ENCODE data around the gene RCAN3. TPM values are rescaled to one million over a fixed set of nuclear protein-coding genes. Genes with fewer than 3 reads are reported as not detected.

RCAN3 gene
- total and polyA plus RNA-seq, 10 of the 15 experiments (the other 5 are each of a cell fraction or from before 2014, with no cell fraction given), result 0.02 to 0.46 (median 0.06) TPM; not detected in 3

DNA sequence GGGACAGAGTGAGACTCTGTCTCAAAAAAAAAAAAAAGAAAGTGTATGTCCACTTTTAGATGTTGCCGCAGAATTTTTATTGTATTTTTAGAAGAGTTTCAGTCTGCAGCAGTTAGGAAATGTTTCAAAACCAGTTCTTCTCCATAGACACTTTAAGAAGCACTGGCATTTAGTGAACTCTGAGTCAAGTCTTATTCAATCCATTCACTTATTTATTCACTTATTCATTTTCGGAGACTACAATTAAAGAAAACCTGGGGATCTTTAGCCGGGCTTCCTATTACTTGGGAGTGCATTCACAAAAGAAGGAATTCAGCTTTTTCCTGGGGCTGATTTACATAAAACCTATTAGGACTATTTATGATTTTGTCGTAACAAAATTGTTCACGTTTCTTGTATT lies 12.3 kb downstream of the RCAN3 start:
- Histone ChIP-seq H3K27ac (ENCODE audit: control insufficient read depth, insufficient read depth) (no peak overlapping the region), H3K9ac (ENCODE audit: control insufficient read depth, insufficient read depth, low read length) (no peak overlapping the region), H3K79me2 (ENCODE audit: control insufficient read depth, insufficient read depth, low read length) (no peaks in the 10 kb centered on the region), H3K9me3 (replicated peaks; ENCODE audit: control insufficient read depth, insufficient read depth, low read length) (no peaks in the 10 kb centered on the region), H2AFZ (ENCODE audit: control insufficient read depth, low read depth, low read length) (no peak overlapping the region), H3K4me3 (no peak overlapping the region), H3K36me3 (ENCODE audit: control insufficient read depth in 2 of 2, insufficient read depth in 2 of 2, low read length in 1 of 2) (no peaks in the 10 kb centered on the region), H3K4me1 (ENCODE audit: control insufficient read depth, insufficient read depth, low read length) (no peaks in the 10 kb centered on the region), H4K20me1 (ENCODE audit: control insufficient read depth, insufficient read depth) (no peaks in the 10 kb centered on the region), H3K4me2 (ENCODE audit: control insufficient read depth, insufficient read depth) (no peak overlapping the region), H3K27me3 (replicated peaks in 1 of 2; ENCODE audit: control insufficient read depth in 2 of 2, insufficient read depth in 2 of 2, low read length in 1 of 2) (no peaks in the 10 kb centered on the region; a peak in 2 of 4 replicates)
- FAIRE-seq (no peak), ATAC-seq (no peak), DNase-seq (ENCODE audit: low read depth, low spot score) (no peak)
- in situ Hi-C loops (cut with MboI), result no loop called here
- intact Hi-C loops (cut with micrococcal nuclease; ENCODE audit: unreplicated experiment), result no loop called here
- CTCF ChIA-PET, result interaction anchor here (1.1 to 1.2 kb wide), 2 partner anchors 99 to 364 kb away, joined by 3 read pairs; partner anchors contain the start of gene NIPAL3
- RAD21 ChIA-PET (ENCODE audit: unreplicated experiment), result interaction anchor here (0.5 kb wide), 1 partner anchor 202 kb away, joined by 3 read pairs; no protein-coding TSS in a partner anchor
- SMC1A ChIA-PET (ENCODE audit: uncharacterized antibody, unreplicated experiment), result no interaction called here
- POLR2A ChIA-PET, result no interaction called here
- TF ChIP-seq, protein P1, sequence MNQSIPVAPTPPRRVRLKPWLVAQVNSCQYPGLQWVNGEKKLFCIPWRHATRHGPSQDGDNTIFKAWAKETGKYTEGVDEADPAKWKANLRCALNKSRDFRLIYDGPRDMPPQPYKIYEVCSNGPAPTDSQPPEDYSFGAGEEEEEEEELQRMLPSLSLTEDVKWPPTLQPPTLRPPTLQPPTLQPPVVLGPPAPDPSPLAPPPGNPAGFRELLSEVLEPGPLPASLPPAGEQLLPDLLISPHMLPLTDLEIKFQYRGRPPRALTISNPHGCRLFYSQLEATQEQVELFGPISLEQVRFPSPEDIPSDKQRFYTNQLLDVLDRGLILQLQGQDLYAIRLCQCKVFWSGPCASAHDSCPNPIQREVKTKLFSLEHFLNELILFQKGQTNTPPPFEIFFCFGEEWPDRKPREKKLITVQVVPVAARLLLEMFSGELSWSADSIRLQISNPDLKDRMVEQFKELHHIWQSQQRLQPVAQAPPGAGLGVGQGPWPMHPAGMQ (IDR thresholded peaks at IDR 0.05; ENCODE audit: borderline replicate concordance), result no peak
- TF ChIP-seq, protein P2, sequence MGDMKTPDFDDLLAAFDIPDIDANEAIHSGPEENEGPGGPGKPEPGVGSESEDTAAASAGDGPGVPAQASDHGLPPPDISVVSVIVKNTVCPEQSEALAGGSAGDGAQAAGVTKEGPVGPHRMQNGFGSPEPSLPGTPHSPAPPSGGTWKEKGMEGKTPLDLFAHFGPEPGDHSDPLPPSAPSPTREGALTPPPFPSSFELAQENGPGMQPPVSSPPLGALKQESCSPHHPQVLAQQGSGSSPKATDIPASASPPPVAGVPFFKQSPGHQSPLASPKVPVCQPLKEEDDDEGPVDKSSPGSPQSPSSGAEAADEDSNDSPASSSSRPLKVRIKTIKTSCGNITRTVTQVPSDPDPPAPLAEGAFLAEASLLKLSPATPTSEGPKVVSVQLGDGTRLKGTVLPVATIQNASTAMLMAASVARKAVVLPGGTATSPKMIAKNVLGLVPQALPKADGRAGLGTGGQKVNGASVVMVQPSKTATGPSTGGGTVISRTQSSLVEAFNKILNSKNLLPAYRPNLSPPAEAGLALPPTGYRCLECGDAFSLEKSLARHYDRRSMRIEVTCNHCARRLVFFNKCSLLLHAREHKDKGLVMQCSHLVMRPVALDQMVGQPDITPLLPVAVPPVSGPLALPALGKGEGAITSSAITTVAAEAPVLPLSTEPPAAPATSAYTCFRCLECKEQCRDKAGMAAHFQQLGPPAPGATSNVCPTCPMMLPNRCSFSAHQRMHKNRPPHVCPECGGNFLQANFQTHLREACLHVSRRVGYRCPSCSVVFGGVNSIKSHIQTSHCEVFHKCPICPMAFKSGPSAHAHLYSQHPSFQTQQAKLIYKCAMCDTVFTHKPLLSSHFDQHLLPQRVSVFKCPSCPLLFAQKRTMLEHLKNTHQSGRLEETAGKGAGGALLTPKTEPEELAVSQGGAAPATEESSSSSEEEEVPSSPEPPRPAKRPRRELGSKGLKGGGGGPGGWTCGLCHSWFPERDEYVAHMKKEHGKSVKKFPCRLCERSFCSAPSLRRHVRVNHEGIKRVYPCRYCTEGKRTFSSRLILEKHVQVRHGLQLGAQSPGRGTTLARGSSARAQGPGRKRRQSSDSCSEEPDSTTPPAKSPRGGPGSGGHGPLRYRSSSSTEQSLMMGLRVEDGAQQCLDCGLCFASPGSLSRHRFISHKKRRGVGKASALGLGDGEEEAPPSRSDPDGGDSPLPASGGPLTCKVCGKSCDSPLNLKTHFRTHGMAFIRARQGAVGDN (IDR thresholded peaks at IDR 0.05), result no peak
- TF ChIP-seq SREBF2 (IDR thresholded peaks at IDR 0.05; ENCODE audit: low read length) (no peak), DPF2 (IDR thresholded peaks at IDR 0.05) (no peak), YBX1 (IDR thresholded peaks at IDR 0.05) (no peak), KDM1A (IDR thresholded peaks at IDR 0.05; ENCODE audit: borderline replicate concordance) (no peak), SIN3A (IDR thresholded peaks at IDR 0.05; ENCODE audit: low read depth, low read length) (no peak), NRF1 (conservative IDR thresholded peaks at IDR 0.05; ENCODE audit: low read depth, low read length) (no peak), NBN (IDR thresholded peaks at IDR 0.05) (no peak), POLR2A (IDR thresholded peaks at IDR 0.05; ENCODE audit: low read depth, low read length) (no peak), GATAD2B (conservative IDR thresholded peaks at IDR 0.05; ENCODE audit: low read depth) (no peak), CREM (IDR thresholded peaks at IDR 0.05; ENCODE audit: low read depth) (no peak)
- TF ChIP-seq, protein P3, sequence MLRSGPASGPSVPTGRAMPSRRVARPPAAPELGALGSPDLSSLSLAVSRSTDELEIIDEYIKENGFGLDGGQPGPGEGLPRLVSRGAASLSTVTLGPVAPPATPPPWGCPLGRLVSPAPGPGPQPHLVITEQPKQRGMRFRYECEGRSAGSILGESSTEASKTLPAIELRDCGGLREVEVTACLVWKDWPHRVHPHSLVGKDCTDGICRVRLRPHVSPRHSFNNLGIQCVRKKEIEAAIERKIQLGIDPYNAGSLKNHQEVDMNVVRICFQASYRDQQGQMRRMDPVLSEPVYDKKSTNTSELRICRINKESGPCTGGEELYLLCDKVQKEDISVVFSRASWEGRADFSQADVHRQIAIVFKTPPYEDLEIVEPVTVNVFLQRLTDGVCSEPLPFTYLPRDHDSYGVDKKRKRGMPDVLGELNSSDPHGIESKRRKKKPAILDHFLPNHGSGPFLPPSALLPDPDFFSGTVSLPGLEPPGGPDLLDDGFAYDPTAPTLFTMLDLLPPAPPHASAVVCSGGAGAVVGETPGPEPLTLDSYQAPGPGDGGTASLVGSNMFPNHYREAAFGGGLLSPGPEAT (IDR thresholded peaks at IDR 0.05; ENCODE audit: low read depth), result no peak
- 62% methylated on average over 5 of the region's 5 CpGs for WGBS (ENCODE audit: insufficient coverage, insufficient replicate concordance, low lambda C conversion rate, missing lambda C conversion rate)
- BruUV-seq (replicated peaks), result no TSS peak

Data from GM12878 (cell line).